HepG2 (cell line): ENCODE results near the gene SCN4B. TPM values are rescaled to one million over a fixed set of nuclear protein-coding genes. Genes with fewer than 3 reads are reported as not detected.

Source experiments
- ATAC-seq: fragments of 200-7000 bp; cut with Tn5 transposase; 3 replicates; pipeline ENCODE4 v1.9.1; 2020; ENCODE audit warnings: mild to moderate bottlenecking, moderate library complexity
- BruUV-seq: library from RNA; stranded (reverse); fragments of 400-500 nt; replicated peaks from 2 replicates; lab custom pipeline; 2021; lab: Mats Ljungman, UMichigan
- CTCF ChIA-PET: fragments of 300-600 bp; formaldehyde crosslinking; extraction: SDS; loops from one replicate; lab custom pipeline; 2021; ENCODE audit warnings: low total read pairs, inconsistent platforms, low intra/inter-chr PET ratio; lab: Yijun Ruan, JAX
- POLR2A ChIA-PET: fragments of 350-600 bp; sonication (Branson Sonifier 250); formaldehyde crosslinking; loops from one replicate; lab custom pipeline; 2020; ENCODE audit warnings: antibody characterized with exemption, inconsistent platforms; lab: Yijun Ruan, JAX
- DNase-seq: peaks from one replicate; pipeline ENCODE4 v3.0.0-alpha.2; 2015; ENCODE audit warnings: low spot score
- FAIRE-seq: peaks from 3 replicates; lab custom pipeline; 2011; peaks lifted over from hg19 to GRCh38; lab: Jason Lieb, UNC
- H2AFZ ChIP-seq: one replicate; pipeline ENCODE4 v1.6.1; 2011; ENCODE audit warnings: low read length, inconsistent platforms
- H3K27ac ChIP-seq: fragments of 300-600 bp; 3 replicates; pipeline ENCODE4 v1.8.0; 2011; ENCODE audit warnings: mixed run types, mild to moderate bottlenecking, mixed read lengths, low read length, inconsistent platforms; ENCODE audit not compliant: insufficient read depth; ENCODE audit errors: extremely low read length
- H3K27me3 ChIP-seq, 2 experiments: fragments of 200-600 bp in 1 of 2; 2 replicates in 1 of 2; 3 replicates in 1 of 2; pipeline versions ENCODE4 v1.6.0 to v1.8.0; 2011; ENCODE audit warnings: low read length in 2 of 2, mild to moderate bottlenecking in 2 of 2, moderate library complexity in 2 of 2, inconsistent platforms in 1 of 2; ENCODE audit not compliant: insufficient read depth in 2 of 2, control insufficient read depth in 1 of 2
- H3K36me3 ChIP-seq, 2 experiments: fragments of 200-600 bp in 1 of 2; replicated peaks in 1 of 2; 2 replicates in 1 of 2; 3 replicates in 1 of 2; pipeline versions ENCODE4 v1.5.1 to v1.8.0; 2011; ENCODE audit warnings: low read length in 2 of 2, inconsistent platforms in 1 of 2; ENCODE audit not compliant: insufficient read depth in 2 of 2, control insufficient read depth in 1 of 2
- H3K4me1 ChIP-seq: 2 replicates; pipeline ENCODE4 v1.5.1; 2012; ENCODE audit warnings: low read length, inconsistent platforms; ENCODE audit not compliant: insufficient read depth
- H3K4me2 ChIP-seq: 2 replicates; pipeline ENCODE4 v1.6.0; 2011; ENCODE audit warnings: low read depth, low read length, inconsistent platforms
- H3K4me3 ChIP-seq, 3 experiments: fragments of 200-600 bp in 1 of 3; sonication (generic), shearing (Covaris generic) in 1 of 3; replicated peaks in 1 of 3; 2 replicates each; pipeline ENCODE4 v1.5.1; 2011 to 2016; ENCODE audit warnings: low read length in 3 of 3, inconsistent platforms in 2 of 3, low read depth in 2 of 3, mild to moderate bottlenecking in 2 of 3, control low read depth in 1 of 3, mixed read lengths in 1 of 3; ENCODE audit not compliant: insufficient read depth in 1 of 3
- H3K79me2 ChIP-seq: one replicate; pipeline ENCODE4 v1.6.1; 2011; ENCODE audit warnings: low read length, inconsistent platforms; ENCODE audit not compliant: insufficient read depth
- H3K9ac ChIP-seq: 2 replicates; pipeline ENCODE4 v1.6.0; 2011; ENCODE audit warnings: mild to moderate bottlenecking, low read depth, low read length, inconsistent platforms; ENCODE audit not compliant: insufficient read depth
- H3K9me3 ChIP-seq: 2 replicates; pipeline ENCODE4 v1.5.1; 2012; ENCODE audit warnings: mild to moderate bottlenecking, low read length
- H4K20me1 ChIP-seq: 2 replicates; pipeline ENCODE4 v1.6.0; 2011; ENCODE audit warnings: inconsistent platforms, mild to moderate bottlenecking, low read length, moderate library complexity; ENCODE audit not compliant: insufficient read depth
- AHR ChIP-seq: IDR thresholded peaks from 2 replicates; pipeline ENCODE4 v1.6.1; 2018; ENCODE audit warnings: missing genetic modification reagents, missing compliant biosample characterization
- ERF ChIP-seq: IDR thresholded peaks from 2 replicates; pipeline ENCODE4 v1.6.1; 2018; ENCODE audit warnings: missing biosample characterization, missing genetic modification reagents
- HINFP ChIP-seq: sonication (generic); formaldehyde crosslinking; IDR thresholded peaks from 2 replicates; pipeline ENCODE4 v1.4.0; 2020; ENCODE audit warnings: low read depth, mild to moderate bottlenecking, missing genetic modification reagents
- HNF1A ChIP-seq, 2 experiments: sonication (generic) in 1 of 2; formaldehyde crosslinking in 1 of 2; IDR thresholded peaks; 2 replicates each; pipeline versions ENCODE4 v1.4.0 to v1.6.1; 2016 to 2020; ENCODE audit warnings: borderline replicate concordance in 1 of 2, low read depth in 1 of 2, mild to moderate bottlenecking in 1 of 2, missing genetic modification reagents in 1 of 2
- PHF21A ChIP-seq: sonication (generic); formaldehyde crosslinking; IDR thresholded peaks from 2 replicates; pipeline ENCODE4 v1.5.0; 2020; ENCODE audit warnings: mild to moderate bottlenecking, missing genetic modification reagents
- SIX1 ChIP-seq: sonication (generic); formaldehyde crosslinking; IDR thresholded peaks from 2 replicates; pipeline ENCODE4 v1.4.0; 2020; ENCODE audit warnings: missing genetic modification reagents, borderline replicate concordance
- ZBTB49 ChIP-seq: sonication (generic); formaldehyde crosslinking; IDR thresholded peaks from 2 replicates; pipeline ENCODE4 v1.4.0; 2020; ENCODE audit warnings: missing genetic modification reagents, borderline replicate concordance
- ZFX ChIP-seq: sonication (generic); formaldehyde crosslinking; IDR thresholded peaks from 2 replicates; pipeline ENCODE4 v1.4.0; 2020; ENCODE audit warnings: mild to moderate bottlenecking, low read depth, missing genetic modification reagents, moderate library complexity
- ZNF34 ChIP-seq: sonication (generic); formaldehyde crosslinking; IDR thresholded peaks from 2 replicates; pipeline ENCODE4 v1.4.0; 2020; ENCODE audit warnings: mild to moderate bottlenecking, missing genetic modification reagents, borderline replicate concordance
- ZNF660 ChIP-seq: sonication (generic); formaldehyde crosslinking; IDR thresholded peaks from 2 replicates; pipeline ENCODE4 v1.5.1; 2020; ENCODE audit warnings: mild to moderate bottlenecking, low read depth, missing genetic modification reagents, borderline replicate concordance
- WGBS: methylation state at CpG from one replicate; pipeline ENCODE4 v1.1.6; 2017; ENCODE audit warnings: low lambda C conversion rate; 5-methylcytosine and 5-hydroxymethylcytosine counted together
- in situ Hi-C: cut with HindIII; loops from 2 replicates; pipeline ENCODE4 v1.10.0; 2017; ENCODE audit warnings: low pct_unique_long_range_greater_than_20kb; ENCODE audit not compliant: extremely low pct_ligation_motif_present
- intact Hi-C: fragments of 100-400 bp; cut with micrococcal nuclease; formaldehyde crosslinking; loops from one replicate; pipeline ENCODE4 v1.10.0; 2022; ENCODE audit not compliant: unreplicated experiment
- polyA plus RNA-seq, 8 experiments: library from polyadenylated mRNA; depleted of rRNA in 3 of 8; stranded (reverse) in 7 of 8; unstranded in 1 of 8; fragments of >200 nt; fragmentation: Illumina TruSeq in 4 of 8; extraction: Trizol in 4 of 8; gene quantifications; 2 replicates each; pipeline versions ENCODE4 v1.2.1 to v1.2.3, GENCODE V29; 2011 to 2016; ENCODE audit warnings: low read depth in 4 of 8, missing spikeins in 1 of 8, mixed read lengths in 1 of 8; ENCODE audit not compliant: insufficient read depth in 1 of 8
- total RNA-seq, 5 experiments: library from RNA; depleted of rRNA; stranded (reverse); fragments of >200 nt; fragmentation: Illumina TruSeq; extraction: Trizol; gene quantifications; 2 replicates each; pipeline ENCODE4 v1.2.3, GENCODE V29; 2016; ENCODE audit warnings: low read depth in 1 of 5

The SCN4B gene
- total and polyA plus RNA-seq, 2 of the 13 experiments (the other 11 are each of a cell fraction or from before 2014, with no cell fraction given), result 0.04 to 0.29 TPM

GRCh38 chr11:118180300-118180703 is 27.7 kb upstream of the SCN4B start:
- Histone ChIP-seq H3K9me3 (no peaks in the 10 kb centered on the region), H3K4me3 (peak overlapping the region in 2 of 3 experiments; percentile 35 to 61; a peak in 5 of 6 replicates), H3K4me2 (peak overlapping the region; percentile 79), H3K79me2 (no peaks in the 10 kb centered on the region), H4K20me1 (no peaks in the 10 kb centered on the region), H3K27ac (no peak overlapping the region), H3K4me1 (peaks cover 38% of the 10 kb centered on the region), H3K36me3 (no peaks in the 10 kb centered on the region), H2AFZ (peak overlapping the region; percentile 22), H3K9ac (no peak overlapping the region), H3K27me3 (0 out of 5 replicates have a peak, but pooled peaks cover 0 to 10% of the 10 kb centered on the region in 2 experiments)
- ATAC-seq (peak; percentile 90), FAIRE-seq (no peak), DNase-seq (peak; percentile 59)
- CTCF ChIA-PET, result interaction anchor here (1.4 kb wide), 1 partner anchor 172 kb away, joined by 3 read pairs; no protein-coding TSS in a partner anchor
- POLR2A ChIA-PET, result interaction anchor here (0.5 to 2.1 kb wide), 3 partner anchors 14 to 66 kb away, joined by 3 to 8 read pairs (median 3); no protein-coding TSS in a partner anchor
- 2% methylated on average over 7 of the region's 11 CpGs for WGBS
- intact Hi-C loops (no loop called here), in situ Hi-C loops (no loop called here)
- BruUV-seq, result no TSS peak
- TF ChIP-seq SIX1 (CRISPR knock-in tag) (no peak), HINFP (CRISPR knock-in tag) (no peak), AHR (CRISPR knock-in tag) (no peak), ERF (CRISPR knock-in tag) (no peak), ZBTB49 (CRISPR knock-in tag) (no peak), PHF21A (no peak), ZNF660 (CRISPR knock-in tag) (no peak), ZNF34 (CRISPR knock-in tag) (0 out of 2 replicates have a peak, but pooled peaks have one; percentile 39), HNF1A (IDR thresholded peaks at IDR 0.05; ENCODE audit: low read depth) (no peak), HNF1A (CRISPR knock-in tag; IDR thresholded peaks at IDR 0.05; ENCODE audit: borderline replicate concordance) (no peak), ZFX (CRISPR knock-in tag) (peak; percentile 29; the same call in 1 of the 2 replicates)
